Measurements from ENCODE around the gene CTBP2.

GRCh38 chr10:124971276-124971675, 189.1 kb downstream of the CTBP2 start:
- TF ChIP-seq CTCF (IDR thresholded peaks at IDR 0.05 in 8 of 11, conservative IDR thresholded peaks at IDR 0.05 in 3 of 11) (no peak), POLR2AphosphoS5 (IDR thresholded peaks at IDR 0.05) (no peak)

All from spleen (tissue), 7 donors.